Measurements from ENCODE around the gene TET3. TPM values are rescaled to one million over a fixed set of nuclear protein-coding genes. Genes with fewer than 3 reads are reported as not detected.

The TET3 gene
- total and polyA plus RNA-seq, 3 donors from 2014 or later, result 4.3 to 12.2 (median 9.7) TPM

DNA sequence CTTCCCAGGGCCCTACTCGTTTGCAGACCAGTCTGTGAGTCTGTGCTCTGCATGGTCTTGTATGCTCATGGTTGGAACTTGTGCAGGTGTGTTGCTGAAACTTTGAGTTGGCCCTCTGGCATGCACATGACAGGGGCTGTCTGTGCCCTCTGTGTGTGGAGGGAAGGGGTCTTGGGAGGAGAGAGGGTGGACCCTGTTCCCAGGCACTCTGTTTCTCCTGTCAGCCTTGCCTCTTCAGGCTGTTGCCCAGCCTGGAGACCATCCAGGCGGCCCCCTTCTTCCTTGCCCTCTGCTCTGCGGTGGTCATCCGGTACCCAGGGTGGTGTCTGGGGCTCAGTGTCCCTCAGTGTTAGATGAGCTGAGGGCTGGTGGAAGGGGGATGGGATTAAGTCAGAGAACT is 39.5 kb downstream of the TET3 start:
- Histone ChIP-seq H3K27me3 (no peaks in the 10 kb centered on the region), H3K9me3 (no peaks in the 10 kb centered on the region), H3K4me1 (no peaks in the 10 kb centered on the region), H3K27ac (no peak overlapping the region), H3K4me3 (no peak overlapping the region), H3K36me3 (ENCODE audit: low read depth, missing control alignments) (no peaks in the 10 kb centered on the region)
- intact Hi-C loops (cut with DNase I; ENCODE audit: low total_unique reads), result no loop called here
- no peak for DNase-seq
- WGBS, 2 donors, result 92 to 96% methylated on average over 4 of the region's 4 CpGs
- TF ChIP-seq CTCF (IDR thresholded peaks at IDR 0.05) (no peak), POLR2A (IDR thresholded peaks at IDR 0.05) (no peak)

DNA sequence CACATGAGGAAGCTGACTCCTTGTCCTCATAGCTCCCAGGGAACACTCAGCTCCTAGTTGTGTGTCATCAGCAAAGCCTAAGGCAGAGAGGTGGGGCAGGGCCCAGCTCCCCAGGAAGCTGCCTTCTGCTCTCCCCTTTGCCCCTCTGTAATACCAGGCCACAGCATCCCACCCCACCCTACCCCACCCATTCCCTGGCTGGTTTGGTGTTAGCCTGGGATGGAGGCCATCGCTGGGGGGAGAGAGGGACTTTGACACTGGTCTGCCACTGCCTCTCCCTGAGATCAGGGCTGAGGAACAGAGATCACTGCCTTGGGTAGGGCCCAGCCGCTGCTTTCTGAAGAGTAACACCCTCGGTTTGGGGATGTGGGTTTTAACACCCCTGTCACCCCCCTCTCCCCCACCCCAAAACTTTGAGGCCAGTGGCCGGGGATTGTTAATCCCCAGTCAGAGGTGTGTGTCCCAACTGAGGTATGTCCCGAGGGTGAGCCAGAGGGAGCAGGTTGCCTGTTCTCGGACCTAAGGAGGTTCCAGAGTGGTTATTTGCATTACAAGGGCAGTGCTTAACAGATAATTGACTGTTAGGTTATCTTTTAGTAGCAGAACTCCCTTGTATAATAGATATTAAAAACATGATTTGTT is 41.4 kb downstream of the TET3 start:
- Histone ChIP-seq H3K27me3 (no peaks in the 10 kb centered on the region), H3K4me3 (no peak overlapping the region), H3K27ac (no peak overlapping the region), H3K9me3 (no peaks in the 10 kb centered on the region), H3K4me1 (no peaks in the 10 kb centered on the region), H3K36me3 (ENCODE audit: low read depth, missing control alignments) (no peaks in the 10 kb centered on the region)
- TF ChIP-seq CTCF (IDR thresholded peaks at IDR 0.05), result no peak
- TF ChIP-seq POLR2A (IDR thresholded peaks at IDR 0.05), result no peak
- 73 to 75% methylated on average over 6 of the region's 6 CpGs for WGBS, 2 donors
- intact Hi-C loops (cut with DNase I; ENCODE audit: low total_unique reads), result no loop called here
- DNase-seq, result no peak

- intact Hi-C loops (cut with DNase I; ENCODE audit: low total_unique reads), result no loop called here
- 76 to 84% methylated on average over 6 of the region's 6 CpGs for WGBS, 2 donors
These were observed 42.1 kb downstream of the TET3 start for GRCh38 chr2:74026687-74027241.

DNA sequence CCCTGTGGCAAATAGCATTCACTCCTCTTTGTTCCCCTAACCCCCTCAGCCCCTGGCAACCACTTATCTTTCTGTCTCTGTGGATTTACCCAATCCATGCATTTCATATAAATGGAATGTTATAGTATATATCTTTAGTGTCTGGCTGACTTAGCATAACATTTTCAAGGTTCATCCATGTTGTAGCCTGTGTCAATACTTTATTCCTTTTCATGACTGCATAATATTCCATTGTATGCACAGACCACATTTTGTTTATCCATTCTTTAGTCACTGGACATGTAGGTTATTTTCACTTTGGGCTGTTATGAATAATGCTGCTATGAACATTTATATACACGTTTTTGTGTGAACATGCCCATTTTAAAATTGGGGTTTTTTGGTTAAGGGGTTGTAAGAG is 42.8 kb downstream of the TET3 start:
- H3K9me3 ChIP-seq, result no peaks in the 10 kb centered on the region
- DNase-seq, result no peak
- WGBS, 2 donors, result 93 to 94% methylated on average over 1 of the region's 1 CpG
- no peak overlapping the region for H3K27ac ChIP-seq
- no peaks in the 10 kb centered on the region for H3K36me3 ChIP-seq (ENCODE audit: low read depth, missing control alignments)
- H3K4me3 ChIP-seq, result no peak overlapping the region
- intact Hi-C loops (cut with DNase I; ENCODE audit: low total_unique reads), result no loop called here
- no peaks in the 10 kb centered on the region for H3K27me3 ChIP-seq
- TF ChIP-seq CTCF (IDR thresholded peaks at IDR 0.05) (no peak), POLR2A (IDR thresholded peaks at IDR 0.05) (no peak)
- peaks cover 4% of the 10 kb centered on the region for H3K4me1 ChIP-seq

More at GRCh38 chr2:74026687-74027241, 42.1 kb downstream of the TET3 start:
- H3K27me3 ChIP-seq, result no peaks in the 10 kb centered on the region
- H3K9me3 ChIP-seq, result no peaks in the 10 kb centered on the region
- DNase-seq, result no peak
- H3K4me1 ChIP-seq, result peaks cover under 1% of the 10 kb centered on the region
- no peak overlapping the region for H3K27ac ChIP-seq
- no peak overlapping the region for H3K4me3 ChIP-seq
- no peak for TF ChIP-seq POLR2A (IDR thresholded peaks at IDR 0.05)
- TF ChIP-seq CTCF (IDR thresholded peaks at IDR 0.05), result no peak
- no peaks in the 10 kb centered on the region for H3K36me3 ChIP-seq (ENCODE audit: low read depth, missing control alignments)

DNA sequence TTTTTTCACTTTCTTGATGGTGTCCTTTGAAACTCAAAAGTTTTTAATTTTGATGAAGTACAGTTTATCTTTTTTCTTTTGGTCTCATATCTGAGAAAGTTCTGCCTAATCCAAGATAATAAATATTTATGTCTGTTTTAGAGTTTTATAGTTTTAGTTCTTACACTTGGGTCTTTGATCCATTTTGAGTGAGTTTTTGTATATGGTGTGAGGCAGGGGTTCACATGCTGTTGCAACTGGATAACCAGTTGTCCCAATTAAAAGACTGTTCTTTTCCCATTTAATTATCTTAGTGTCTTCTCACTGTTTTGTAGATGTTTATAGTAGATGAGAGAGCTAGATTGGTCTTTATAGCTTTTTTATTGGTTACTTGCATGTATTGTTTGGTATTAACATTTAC is 43.6 kb downstream of the TET3 start:
- Histone ChIP-seq H3K4me3 (no peak overlapping the region), H3K27me3 (no peaks in the 10 kb centered on the region), H3K9me3 (no peaks in the 10 kb centered on the region), H3K36me3 (ENCODE audit: low read depth, missing control alignments) (no peaks in the 10 kb centered on the region), H3K4me1 (peaks cover 7% of the 10 kb centered on the region), H3K27ac (no peak overlapping the region)
- intact Hi-C loops (cut with DNase I; ENCODE audit: low total_unique reads), result no loop called here
- DNase-seq, result no peak
- TF ChIP-seq POLR2A (IDR thresholded peaks at IDR 0.05) (no peak), CTCF (IDR thresholded peaks at IDR 0.05) (no peak)

Data from testis (tissue), 3 donors.